Measurements from ENCODE around the gene NAPSA.

DNA sequence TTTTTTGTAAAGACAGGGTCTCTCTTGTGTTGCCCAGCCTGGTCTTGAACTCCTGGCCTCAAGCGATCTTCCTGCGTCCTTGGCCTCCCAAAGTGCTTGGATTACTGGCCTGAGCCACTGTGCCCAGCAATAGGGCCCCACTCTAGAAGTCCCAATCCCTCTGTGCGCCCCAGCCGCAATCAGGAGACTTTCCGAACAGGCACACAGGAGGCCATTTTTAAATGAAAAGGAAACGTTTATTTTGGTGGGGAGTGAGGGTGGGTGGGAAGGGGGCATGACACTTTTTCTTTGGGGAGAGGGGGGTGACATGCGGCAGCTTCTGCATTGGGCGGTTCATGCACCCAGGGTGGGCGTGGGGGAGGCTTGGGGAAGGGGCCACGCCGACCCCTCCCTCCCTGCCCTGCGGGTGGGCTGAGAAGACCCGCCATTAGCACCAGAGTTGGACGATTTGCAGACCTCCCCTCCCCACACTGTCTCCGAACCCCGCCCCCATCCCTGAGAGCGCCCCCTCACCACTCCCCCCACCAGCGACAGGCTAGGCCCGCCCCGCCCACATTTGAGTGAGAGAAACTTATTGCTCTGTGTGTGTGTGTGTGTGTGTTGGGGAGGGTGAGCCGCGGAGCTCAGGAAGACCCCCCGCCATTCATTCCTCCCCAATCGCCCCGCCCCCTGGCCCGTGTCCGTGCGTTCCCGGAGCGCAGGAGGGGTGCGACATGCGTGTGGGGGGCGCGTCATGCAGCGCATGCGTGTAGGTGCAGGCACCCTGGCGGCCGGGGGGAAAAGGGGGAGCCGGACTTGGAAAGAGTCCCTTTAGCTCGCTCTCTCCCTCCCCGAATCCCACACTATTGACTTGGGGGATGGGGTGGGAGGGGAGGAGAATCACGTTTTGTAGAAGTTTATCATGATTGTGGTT lies 53.5 kb downstream of the NAPSA start:
- TF ChIP-seq POLR2A (IDR thresholded peaks at IDR 0.05; ENCODE audit: low read depth, low read length) (no peak), POLR2AphosphoS5 (IDR thresholded peaks at IDR 0.05; ENCODE audit: low read depth, low read length) (no peak), TAF1 (IDR thresholded peaks at IDR 0.05; ENCODE audit: low read depth, low read length) (no peak)
